HG03439 (cell line): Measurements from ENCODE around the gene NCBP1.
A peak's percentile ranks its signal among the peaks of the same experiment; 100 is the strongest.
"Not testable (repeated sequence)": the region's sequence is repeated elsewhere in the genome, so short reads cannot be mapped to it uniquely, and the experiment has no call there.

Experiments
- ATAC-seq: cut with Tn5 transposase; IDR thresholded peaks from one replicate; pipeline ENCODE4 v1.9.1; 2021; ENCODE audit warnings: mild to moderate bottlenecking, moderate library complexity; ENCODE audit not compliant: unreplicated experiment

Gene NCBP1, protein sequence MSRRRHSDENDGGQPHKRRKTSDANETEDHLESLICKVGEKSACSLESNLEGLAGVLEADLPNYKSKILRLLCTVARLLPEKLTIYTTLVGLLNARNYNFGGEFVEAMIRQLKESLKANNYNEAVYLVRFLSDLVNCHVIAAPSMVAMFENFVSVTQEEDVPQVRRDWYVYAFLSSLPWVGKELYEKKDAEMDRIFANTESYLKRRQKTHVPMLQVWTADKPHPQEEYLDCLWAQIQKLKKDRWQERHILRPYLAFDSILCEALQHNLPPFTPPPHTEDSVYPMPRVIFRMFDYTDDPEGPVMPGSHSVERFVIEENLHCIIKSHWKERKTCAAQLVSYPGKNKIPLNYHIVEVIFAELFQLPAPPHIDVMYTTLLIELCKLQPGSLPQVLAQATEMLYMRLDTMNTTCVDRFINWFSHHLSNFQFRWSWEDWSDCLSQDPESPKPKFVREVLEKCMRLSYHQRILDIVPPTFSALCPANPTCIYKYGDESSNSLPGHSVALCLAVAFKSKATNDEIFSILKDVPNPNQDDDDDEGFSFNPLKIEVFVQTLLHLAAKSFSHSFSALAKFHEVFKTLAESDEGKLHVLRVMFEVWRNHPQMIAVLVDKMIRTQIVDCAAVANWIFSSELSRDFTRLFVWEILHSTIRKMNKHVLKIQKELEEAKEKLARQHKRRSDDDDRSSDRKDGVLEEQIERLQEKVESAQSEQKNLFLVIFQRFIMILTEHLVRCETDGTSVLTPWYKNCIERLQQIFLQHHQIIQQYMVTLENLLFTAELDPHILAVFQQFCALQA

DNA sequence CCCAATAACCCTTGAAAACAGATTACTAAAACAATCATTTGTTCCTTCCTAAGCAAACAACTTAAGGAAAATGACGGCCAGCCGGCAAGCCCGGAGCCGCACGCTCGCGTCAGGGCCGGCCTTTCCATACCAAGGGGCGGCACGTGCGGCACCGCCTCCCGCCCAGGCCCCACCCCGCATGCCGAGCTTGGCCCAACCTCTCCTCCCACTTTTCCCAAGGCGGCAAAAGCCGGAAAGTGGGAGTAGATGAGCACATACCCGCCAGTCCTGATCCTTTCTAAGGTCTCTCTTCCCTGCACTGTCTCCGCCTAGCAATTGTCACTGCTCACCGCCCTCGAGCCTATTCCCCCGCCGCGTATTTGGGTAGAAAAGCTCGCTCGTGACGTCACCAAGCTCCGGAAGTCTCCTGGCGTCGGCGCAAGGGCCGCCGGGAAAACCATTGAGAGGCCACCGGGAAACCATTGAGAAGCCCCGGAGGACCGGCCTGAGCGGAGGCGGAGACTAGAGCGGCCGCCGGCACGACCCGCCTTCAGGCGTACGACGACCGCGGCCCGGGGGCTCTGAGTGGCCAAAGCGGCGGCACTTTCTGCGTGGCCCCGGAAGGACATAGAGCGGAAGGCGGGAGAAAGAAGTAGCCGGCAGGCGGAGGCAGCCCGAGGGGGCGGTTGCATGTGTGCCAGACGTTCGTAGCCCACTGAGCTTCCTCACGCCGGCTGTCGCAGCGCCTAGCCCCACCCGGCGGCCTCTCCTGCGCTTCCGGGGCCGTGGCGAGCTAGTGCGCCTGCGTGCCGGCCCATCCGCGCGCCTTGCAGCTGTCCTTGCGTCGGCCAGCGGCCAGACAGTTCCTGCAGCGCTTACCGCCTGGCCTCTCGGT is at the start of gene NCBP1, which contains the start of gene TSTD2:
NCBP1 (plus strand) TSS at position 837 of the 874 bp plus-strand sequence. CDS start 61 bp downstream, outside the sequence.
TSTD2 (minus strand) TSS at position 384 of the 874 bp plus-strand sequence. CDS start 5,806 bp downstream, outside the sequence.
- ATAC-seq = peak; percentile 87

DNA sequence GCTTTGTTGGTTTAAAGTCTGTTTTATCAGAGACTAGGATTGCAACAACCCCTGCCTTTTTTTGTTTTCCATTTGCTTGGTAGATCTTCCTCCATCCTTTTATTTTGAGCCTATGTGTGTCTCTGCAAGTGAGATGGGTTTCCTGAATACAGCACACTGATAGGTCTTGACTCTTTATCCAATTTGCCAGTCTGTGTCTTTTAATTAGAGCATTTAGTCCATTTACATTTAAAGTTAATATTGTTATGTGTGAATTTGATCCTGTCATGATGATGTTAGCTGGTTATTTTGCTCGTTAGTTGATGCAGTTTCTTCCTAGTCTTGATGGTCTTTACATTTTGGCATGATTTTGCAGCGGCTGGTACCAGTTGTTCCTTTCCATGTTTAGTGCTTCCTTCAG is 48.8 kb upstream of the NCBP1 start:
- ATAC-seq = not testable (repeated sequence)

DNA sequence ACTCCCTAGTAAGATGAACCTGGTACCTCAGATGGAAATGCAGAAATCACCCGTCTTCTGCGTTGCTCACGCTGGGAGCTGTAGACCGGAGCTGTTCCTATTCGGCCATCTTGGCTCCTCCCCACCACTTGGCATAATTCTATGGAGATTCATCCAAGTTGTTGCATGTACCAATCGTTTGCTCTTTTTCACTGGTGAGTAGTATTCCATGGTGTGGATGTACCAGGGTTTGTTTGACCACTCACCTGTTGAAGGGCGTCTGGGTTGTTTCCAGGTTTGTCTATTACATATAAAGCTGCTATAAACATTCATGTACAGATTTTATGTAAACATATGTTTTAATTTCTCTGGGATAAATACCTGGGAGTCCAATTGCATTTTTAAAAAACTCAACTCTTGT is 46.7 kb upstream of the NCBP1 start:
- not testable (repeated sequence) for ATAC-seq

DNA sequence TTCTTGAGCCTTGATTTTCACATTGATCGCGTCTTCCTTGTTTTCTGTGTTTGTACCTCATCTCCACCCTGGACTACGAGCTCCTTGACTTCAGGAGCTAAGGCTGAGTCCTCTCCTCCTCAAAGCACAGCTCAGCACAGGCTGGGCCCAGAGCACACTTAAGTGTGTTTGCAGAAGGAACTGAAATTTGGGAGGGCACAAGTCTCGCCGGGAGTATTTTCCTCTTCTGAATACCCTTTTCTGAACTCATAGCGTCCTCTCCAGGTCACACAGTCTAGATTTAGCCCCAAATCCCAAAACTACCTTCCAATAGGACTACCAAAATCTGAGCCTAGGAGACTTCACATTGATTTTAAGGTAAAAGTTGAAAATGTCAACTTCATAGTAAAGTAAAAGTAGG is 42.1 kb upstream of the NCBP1 start:
- ATAC-seq = no peak

DNA sequence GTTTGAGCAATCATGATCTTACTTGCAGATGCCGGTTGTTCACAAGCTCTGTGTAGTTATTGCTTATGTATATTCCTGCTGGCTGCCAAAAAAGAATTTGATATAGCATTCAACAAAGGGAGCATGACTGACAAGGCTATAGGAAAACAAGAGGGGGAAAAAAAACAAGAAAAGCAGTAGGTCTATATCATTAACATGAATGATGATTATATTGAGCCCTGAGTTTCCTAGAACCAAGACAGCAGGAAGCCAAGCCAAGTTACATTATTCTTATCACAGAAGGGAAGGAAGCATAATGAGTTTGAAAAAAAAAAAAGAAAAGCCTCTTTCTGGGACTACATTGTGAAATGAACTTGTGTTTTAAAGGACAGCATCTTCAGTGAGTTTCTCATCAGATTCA is 41.5 kb upstream of the NCBP1 start:
- ATAC-seq = no peak

DNA sequence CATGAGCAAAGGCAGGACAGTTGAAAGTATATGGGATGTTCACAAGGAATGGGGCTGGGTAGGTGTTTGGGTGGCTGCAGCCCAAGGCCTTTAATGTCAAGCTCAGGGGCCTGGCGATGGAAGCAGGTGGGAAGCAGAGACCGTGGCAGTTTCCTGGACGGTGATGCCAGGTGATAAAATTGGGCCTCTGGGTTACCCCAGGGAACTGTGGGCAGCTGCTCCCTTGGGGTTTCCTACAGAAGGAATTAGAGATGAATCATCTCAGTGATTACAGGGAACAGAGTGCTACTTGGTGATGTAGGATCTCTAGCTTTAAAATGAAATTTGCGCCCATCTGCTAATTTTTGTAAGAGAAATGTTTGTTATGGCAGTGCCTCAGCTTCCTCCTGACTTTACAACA is 39.7 kb upstream of the NCBP1 start:
- ATAC-seq = no peak

DNA sequence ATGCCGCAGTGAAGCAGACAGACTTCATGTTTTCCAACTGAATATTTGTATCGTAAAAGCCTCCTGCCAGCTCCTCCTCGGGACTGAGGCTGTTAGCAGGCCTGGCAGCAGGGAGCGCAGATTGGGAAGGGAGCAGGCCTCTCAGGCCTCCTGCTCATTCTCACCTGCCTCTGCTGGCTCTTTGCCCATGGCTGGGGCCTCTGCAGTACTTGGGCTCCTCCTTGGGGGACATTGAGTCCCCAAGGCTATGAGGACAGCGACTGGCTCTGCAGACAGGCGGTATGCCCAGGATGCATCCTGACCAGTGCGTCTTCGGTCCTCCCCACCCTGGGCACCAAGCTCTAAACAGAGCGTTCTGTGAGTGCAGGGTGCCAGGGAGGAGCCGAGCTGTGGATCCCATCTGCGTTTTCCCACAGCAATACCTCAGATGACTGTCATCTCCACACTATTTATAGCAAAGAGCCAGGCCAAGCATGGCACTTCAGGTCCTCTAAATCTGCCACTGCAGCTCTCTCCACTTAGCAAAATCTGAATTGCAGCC is 39.2 kb upstream of the NCBP1 start:
- no peak for ATAC-seq

DNA sequence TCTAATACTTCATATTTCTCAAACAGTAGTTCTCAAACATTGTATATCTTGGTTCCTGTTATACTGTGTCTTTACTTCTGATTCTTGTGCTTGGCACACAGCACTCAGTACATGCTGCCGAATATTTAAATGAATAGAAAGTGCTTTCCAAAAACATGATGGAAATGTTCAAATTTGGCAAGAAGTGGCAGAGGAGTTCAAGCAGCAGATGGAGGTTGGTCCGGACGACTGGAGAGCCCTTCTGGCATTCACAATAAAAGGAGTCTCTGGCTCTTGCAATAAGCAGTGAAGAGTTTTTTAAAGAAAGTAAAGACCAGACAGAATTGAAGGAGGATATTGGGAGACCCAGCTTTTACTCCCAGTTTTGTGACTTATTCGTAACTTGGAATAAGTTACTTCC is 36.7 kb upstream of the NCBP1 start:
- ATAC-seq = no peak

DNA sequence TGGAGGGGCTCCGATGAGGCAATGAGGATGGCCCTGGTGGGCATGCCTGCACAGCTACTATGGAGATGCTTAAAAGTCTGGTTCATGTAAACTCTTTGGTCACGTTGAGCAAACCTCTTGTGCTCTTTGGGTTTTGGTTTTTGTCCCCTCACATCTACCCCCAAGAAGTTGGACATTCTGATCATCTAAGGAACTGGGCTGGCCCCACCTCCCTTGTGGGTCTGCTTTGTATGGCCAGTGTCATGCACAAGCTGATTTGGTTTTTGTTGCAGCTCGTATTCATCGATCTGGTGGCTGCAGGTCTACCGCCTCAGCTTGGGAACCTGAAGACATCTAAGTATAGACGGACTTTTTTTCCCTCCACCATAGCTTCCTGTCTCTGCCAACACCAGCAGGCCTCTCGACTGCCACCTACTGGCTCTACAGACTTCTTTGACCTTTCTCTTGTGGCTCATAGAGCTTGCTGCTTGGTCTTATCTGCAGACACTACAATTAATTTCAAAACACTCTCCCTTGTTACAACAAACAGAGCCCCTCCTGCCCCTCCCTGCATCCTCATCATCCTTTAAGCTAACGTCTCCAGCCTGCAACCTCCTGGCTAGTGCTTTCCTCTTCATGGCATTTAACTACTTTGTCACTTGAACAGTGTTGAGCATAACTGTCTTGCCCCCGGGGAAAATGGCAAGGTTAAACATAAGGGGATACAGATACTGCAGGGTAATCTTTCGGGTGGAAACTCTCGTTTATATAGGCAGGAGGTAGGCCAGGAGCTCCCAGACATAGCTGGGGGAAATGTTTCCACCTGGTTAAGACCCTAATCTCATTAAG is 34.9 kb upstream of the NCBP1 start:
- peak; percentile 74 for ATAC-seq

DNA sequence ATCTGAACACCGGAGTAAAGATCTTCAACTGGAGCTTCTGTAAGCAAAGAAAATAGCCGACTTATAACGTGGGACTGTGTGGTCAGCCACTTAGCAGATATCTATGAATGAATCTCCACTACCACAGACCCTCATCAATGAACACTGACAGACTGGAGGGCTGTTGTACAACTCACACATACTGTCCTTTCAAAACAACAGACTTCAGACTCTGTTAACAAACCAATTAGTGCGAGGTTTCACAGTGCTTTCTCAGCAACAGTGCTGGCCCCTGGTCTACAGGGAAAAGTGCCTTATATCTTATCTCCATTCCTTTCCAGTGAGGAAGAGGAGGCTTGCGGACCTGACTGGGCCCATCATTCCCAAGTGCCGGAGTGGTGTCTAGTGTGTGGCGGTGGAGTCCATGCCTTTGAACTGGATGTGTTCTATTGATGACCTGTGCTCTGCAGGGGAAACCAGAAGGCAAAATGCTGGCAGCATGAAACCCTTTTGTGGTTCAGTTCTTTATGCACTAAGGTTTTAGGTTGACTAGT is 34.2 kb upstream of the NCBP1 start:
- ATAC-seq = no peak

DNA sequence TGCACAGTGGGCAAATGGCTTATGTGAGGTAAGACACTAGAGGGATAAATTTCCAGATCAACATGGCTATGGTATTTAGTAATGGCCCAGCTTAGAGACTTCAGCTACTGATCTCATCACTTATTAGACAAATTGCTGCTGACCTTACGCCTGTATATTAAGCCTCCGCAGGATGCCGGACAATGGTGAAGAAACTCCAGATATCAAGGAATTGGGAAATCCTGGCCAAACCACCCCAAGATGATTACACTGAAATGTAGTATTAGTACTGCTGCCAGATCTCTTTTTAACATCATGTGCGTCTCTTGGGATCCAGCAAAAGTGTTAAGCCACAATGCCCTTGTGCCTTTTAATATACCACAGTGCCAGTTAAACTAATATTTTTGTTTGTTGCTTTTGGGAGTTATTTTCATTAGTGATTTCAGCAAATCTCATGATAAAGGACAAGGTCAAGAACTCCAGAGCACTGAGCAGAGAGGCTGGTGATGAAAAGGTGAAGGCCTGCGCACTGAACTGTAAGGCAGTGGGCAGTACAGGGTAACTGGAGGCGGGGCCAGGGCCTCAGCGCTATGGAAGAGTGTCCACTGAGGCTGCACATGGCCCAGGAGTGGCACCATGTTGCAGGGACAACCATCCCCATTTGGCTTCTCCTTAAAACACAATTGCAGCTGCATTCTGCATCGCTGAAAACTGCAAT is 32.9 kb upstream of the NCBP1 start:
- no peak for ATAC-seq

DNA sequence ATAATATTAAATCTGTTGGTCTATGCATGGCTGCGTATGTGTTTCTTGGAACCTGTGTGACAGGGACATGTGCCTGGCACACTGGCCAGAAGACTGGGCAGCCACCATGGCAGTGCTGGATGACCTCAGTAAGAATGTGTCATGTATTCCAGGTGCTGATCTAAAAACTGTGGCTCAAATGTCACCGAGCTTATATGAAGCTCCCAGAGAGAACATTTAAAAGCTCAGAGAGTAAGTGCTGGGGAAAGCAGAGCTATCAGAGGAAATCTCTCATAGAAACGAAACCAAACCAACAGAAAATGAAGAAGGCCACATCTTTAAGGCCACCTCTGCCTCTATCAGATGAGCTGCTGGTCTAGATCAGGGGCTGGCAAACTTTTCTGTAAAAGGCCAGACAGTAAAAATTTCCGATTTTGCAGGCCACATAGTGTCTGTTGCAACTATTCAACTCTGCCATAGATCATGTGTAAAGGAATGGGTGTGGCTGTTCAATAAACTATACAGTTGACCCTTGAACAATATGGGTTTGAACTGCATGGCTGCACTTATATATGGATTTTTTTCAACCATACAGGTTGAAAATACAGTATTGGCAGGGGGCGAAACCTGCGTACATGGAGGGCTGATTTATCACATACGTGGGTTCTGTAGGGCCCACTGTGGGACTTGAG is 32.3 kb upstream of the NCBP1 start:
- no peak for ATAC-seq

DNA sequence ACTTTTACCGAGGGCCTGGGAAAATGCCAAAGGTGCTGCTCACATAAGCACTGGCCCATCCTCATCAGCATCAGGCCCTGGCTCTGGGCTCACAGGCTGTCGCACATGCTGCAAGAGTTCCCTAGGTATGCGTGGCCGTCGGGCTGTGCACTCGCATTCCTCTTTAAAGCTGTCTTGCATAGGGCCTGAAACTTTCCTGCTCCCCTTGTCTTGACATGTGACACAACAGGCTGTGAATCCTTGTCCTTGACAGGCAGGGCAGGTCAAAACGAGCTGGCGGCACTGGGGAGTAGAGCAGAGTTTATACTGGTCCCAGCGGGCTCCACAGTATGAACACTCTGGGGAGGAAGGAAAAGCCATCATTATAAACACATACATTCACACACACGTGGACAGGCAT is 31.2 kb upstream of the NCBP1 start:
- no peak for ATAC-seq

DNA sequence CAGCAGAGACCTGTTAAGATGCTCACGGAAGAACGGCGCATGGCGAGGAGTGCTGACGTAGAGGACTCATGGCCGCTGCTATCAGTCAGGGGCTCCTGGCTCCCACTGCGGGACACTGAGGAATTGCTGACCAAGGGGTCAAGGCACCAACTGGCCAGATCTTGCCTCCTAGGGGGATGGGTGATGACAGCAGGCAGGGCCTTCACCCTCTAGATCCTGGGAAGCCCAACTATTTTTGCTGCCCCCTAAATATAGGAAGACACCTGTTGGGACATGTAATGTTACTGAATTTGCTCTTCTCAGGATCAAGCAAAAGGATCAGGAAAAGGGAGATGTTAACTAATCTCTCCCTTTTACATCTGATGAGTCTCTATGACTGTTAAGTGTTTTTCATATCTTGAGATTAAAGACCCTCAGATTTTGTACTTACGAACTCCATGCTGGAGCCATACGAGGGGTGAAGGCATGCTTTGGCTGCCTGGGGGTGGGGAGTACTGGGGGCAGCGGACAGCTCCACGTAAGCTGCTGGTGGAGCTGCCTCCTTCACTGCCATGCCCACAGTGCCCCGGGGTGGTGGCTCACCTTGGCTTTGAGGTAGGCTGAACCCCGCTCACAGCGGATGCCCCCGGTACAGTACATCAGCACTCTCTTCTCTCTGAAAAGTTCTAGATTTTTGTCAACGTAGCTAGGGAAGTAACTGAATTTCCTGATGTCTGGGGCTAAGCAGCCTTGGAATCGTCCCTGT is 28.5 kb upstream of the NCBP1 start:
- ATAC-seq = no peak

DNA sequence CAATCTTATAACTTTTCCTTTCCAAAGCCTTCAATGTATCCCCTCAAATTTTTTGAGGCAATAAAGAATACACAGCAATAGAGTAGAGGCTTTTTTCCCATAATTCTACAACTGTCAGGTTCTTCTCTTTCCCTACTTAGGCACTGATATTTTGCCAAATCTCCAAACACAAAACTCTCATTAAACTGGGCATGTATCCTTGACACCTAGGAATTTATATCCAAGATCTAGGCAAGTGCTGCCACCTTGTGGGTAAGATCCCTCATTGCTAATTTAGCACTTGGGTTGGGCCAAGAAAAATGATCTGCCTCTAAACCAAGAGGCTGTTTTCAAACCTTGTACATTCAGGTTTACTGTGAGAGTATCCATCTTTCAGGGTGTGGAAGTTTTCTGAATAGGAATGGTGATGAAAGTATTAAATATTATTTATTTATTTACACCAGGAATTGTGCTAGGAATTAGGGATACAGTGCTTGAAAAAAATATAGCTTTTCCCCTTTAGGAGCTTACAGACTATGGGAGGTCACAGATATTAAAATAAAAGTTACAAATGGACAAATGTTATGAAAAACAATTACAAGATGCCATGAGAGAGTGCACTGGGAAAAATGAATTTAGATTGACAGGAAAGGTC is 18.1 kb upstream of the NCBP1 start:
- ATAC-seq = no peak

DNA sequence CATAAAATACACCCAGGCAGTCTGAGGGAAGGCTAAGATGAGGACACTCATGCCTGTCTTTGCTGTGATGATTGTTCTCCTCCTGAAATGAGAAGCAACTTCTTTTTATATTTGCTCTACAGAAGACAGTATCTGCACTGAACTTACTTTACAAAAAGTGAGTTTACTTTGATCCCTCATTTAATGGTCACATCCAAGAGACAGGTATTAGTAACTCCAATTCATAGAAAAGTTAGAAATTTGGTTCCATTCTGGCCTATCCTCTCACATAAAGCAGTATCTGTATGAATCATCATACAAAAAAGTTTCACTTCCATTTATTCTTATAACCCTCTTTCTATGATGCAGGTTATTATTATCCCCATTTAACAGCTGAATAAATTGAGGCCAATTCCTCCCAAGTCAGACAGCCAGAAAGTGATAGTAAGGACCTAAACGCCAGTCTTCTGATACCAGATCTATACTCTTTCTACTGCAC is 15.6 kb upstream of the NCBP1 start:
- ATAC-seq = no peak

DNA sequence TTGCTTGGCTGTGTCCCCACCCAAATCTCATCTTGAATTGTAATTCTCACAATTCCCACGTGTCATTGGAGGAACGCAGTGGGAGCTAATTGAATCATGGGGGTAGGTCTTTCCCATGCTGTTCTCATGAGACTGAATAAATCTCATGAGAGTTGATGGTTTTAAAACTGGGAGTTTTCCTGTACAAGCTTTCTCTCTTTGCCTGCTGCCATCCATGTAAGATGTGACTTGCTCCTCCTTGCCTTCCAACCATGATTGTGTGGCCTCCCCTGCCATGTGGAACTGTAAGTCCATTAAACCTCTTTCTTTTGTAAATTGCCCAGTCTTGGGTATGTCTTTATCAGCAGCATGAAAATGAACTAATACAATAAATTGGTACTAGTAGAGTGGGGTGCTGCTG is 13.6 kb upstream of the NCBP1 start:
- not testable (repeated sequence) for ATAC-seq
